Fibroblast of lung (primary cell): ENCODE data around the gene CCL18. TPM values are rescaled to one million over a fixed set of nuclear protein-coding genes. Genes with fewer than 3 reads are reported as not detected.
"Not testable (repeated sequence)": the region's sequence is repeated elsewhere in the genome, so short reads cannot be mapped to it uniquely, and the experiment has no call there.

Experiments used
- DNase-seq, 2 donors: peaks; one replicate each; pipeline versions ENCODE4 v3.0.0 to v3.0.0-alpha.2; 2010; ENCODE audit warnings: low read depth in 2 of 2
- H2AFZ ChIP-seq: 2 replicates; pipeline ENCODE4 v1.5.1; 2012; ENCODE audit warnings: low read length, control low read depth, inconsistent platforms
- H3K27ac ChIP-seq: 2 replicates; pipeline ENCODE4 v1.5.1; 2011; ENCODE audit warnings: low read length, control low read depth; ENCODE audit not compliant: insufficient read depth
- H3K27me3 ChIP-seq: 2 replicates; pipeline ENCODE4 v1.5.1; 2011; ENCODE audit warnings: mild to moderate bottlenecking, low read length; ENCODE audit not compliant: control insufficient read depth, insufficient read depth
- H3K36me3 ChIP-seq: 2 replicates; pipeline ENCODE4 v1.5.1; 2011; ENCODE audit warnings: low read length; ENCODE audit not compliant: control insufficient read depth, insufficient read depth
- H3K4me1 ChIP-seq: 2 replicates; pipeline ENCODE4 v1.5.1; 2011; ENCODE audit warnings: low read length; ENCODE audit not compliant: control insufficient read depth, insufficient read depth; ENCODE audit errors: extremely low read depth
- H3K4me2 ChIP-seq: 2 replicates; pipeline ENCODE4 v1.5.1; 2011; ENCODE audit warnings: low read length, control low read depth; ENCODE audit not compliant: insufficient read depth; ENCODE audit errors: extremely low read depth
- H3K4me3 ChIP-seq, 4 experiments: fragments of 200-600 bp in 1 of 4; sonication (generic) in 1 of 4; replicated peaks in 1 of 4; 2 replicates each; pipeline ENCODE4 v1.5.1; 2011 to 2016; ENCODE audit warnings: low read length in 4 of 4, low read depth in 3 of 4, mild to moderate bottlenecking in 3 of 4, control low read depth in 2 of 4, inconsistent platforms in 1 of 4, mixed read lengths in 1 of 4; ENCODE audit not compliant: insufficient read depth in 1 of 4; ENCODE audit errors: control extremely low read depth in 1 of 4
- H3K79me2 ChIP-seq: 2 replicates; pipeline ENCODE4 v1.5.1; 2012; ENCODE audit warnings: mild to moderate bottlenecking, low read length, inconsistent platforms; ENCODE audit not compliant: control insufficient read depth, insufficient read depth
- H3K9ac ChIP-seq: 2 replicates; pipeline ENCODE4 v1.5.1; 2011; ENCODE audit warnings: mild to moderate bottlenecking, low read length, control low read depth; ENCODE audit not compliant: insufficient read depth
- H3K9me3 ChIP-seq: 2 replicates; pipeline ENCODE4 v1.5.1; 2012; ENCODE audit warnings: low read depth, low read length; ENCODE audit not compliant: control insufficient read depth, insufficient read depth
- H4K20me1 ChIP-seq: 2 replicates; pipeline ENCODE4 v1.5.1; 2011; ENCODE audit warnings: low read length; ENCODE audit not compliant: control insufficient read depth, insufficient read depth; ENCODE audit errors: extremely low read depth
- EZH2 ChIP-seq: IDR thresholded peaks from 2 replicates; pipeline ENCODE4 v1.5.1; 2012; ENCODE audit warnings: low read length, control low read depth, mild to moderate bottlenecking; ENCODE audit errors: missing control alignments
- polyA plus RNA-seq, 2 donors: library from polyadenylated mRNA; depleted of rRNA in 1 of 2; stranded (reverse) in 1 of 2; unstranded in 1 of 2; fragments of >200 nt; gene quantifications; 2 replicates each; pipeline ENCODE4 v1.2.1, GENCODE V29; 2011 to 2012; ENCODE audit warnings: missing spikeins in 1 of 2
- total RNA-seq: library from RNA; depleted of rRNA; stranded (reverse); fragments of >200 nt; gene quantifications from 2 replicates; pipeline ENCODE4 v1.2.1, GENCODE V29; 2014
- TF ChIP-seq, protein P1 (sequence below), 2 donors: IDR thresholded peaks in 1 of 2; conservative IDR thresholded peaks in 1 of 2; 1 replicate in 1 of 2; 2 replicates in 1 of 2; pipeline ENCODE4 v1.5.1; 2011 to 2012; ENCODE audit warnings: low read length in 2 of 2, control low read depth in 1 of 2, inconsistent platforms in 1 of 2, low read depth in 1 of 2, mild to moderate bottlenecking in 1 of 2

CCL18 gene
- total and polyA plus RNA-seq, 2 donors (not counting 1 experiment from before 2014, with no cell fraction given) = not detected

DNA sequence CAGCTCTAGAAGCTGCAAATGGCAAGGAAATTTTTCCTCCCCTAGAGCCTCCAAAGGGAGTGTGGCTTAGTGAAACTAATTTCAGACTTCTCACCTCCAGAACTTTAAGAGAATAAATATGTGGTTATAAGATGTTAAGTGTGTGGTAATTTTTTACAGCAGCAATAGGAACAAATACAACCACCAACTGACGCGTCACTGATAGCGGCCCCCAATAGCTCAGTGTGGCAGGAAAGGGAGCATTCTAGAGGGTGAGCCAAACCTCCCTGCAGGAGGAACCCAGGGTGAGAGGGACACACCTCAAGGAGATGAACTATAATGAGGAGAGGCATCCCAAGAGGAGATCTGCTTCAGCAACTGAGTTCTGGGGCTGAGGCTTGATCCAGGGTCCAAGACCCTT is 43.6 kb downstream of the CCL18 start:
- H3K9ac ChIP-seq = no peak overlapping the region
- no peak overlapping the region for H3K4me2 ChIP-seq
- no peaks in the 10 kb centered on the region for H3K36me3 ChIP-seq
- H3K4me3 ChIP-seq = no peak overlapping the region
- no peaks in the 10 kb centered on the region for H3K27me3 ChIP-seq
- no peaks in the 10 kb centered on the region for H3K4me1 ChIP-seq
- H2AFZ ChIP-seq = no peak overlapping the region
- no peak for DNase-seq
- no peaks in the 10 kb centered on the region for H3K79me2 ChIP-seq
- no peaks in the 10 kb centered on the region for H4K20me1 ChIP-seq
- TF ChIP-seq, protein P1, sequence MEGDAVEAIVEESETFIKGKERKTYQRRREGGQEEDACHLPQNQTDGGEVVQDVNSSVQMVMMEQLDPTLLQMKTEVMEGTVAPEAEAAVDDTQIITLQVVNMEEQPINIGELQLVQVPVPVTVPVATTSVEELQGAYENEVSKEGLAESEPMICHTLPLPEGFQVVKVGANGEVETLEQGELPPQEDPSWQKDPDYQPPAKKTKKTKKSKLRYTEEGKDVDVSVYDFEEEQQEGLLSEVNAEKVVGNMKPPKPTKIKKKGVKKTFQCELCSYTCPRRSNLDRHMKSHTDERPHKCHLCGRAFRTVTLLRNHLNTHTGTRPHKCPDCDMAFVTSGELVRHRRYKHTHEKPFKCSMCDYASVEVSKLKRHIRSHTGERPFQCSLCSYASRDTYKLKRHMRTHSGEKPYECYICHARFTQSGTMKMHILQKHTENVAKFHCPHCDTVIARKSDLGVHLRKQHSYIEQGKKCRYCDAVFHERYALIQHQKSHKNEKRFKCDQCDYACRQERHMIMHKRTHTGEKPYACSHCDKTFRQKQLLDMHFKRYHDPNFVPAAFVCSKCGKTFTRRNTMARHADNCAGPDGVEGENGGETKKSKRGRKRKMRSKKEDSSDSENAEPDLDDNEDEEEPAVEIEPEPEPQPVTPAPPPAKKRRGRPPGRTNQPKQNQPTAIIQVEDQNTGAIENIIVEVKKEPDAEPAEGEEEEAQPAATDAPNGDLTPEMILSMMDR (conservative IDR thresholded peaks at IDR 0.05 in 1 of 2, IDR thresholded peaks at IDR 0.05 in 1 of 2; ENCODE audit: low read depth in 1 of 2, low read length in 2 of 2) = no peak
- no peak for TF ChIP-seq EZH2
- H3K27ac ChIP-seq = no peak overlapping the region
- H3K9me3 ChIP-seq = no peaks in the 10 kb centered on the region

DNA sequence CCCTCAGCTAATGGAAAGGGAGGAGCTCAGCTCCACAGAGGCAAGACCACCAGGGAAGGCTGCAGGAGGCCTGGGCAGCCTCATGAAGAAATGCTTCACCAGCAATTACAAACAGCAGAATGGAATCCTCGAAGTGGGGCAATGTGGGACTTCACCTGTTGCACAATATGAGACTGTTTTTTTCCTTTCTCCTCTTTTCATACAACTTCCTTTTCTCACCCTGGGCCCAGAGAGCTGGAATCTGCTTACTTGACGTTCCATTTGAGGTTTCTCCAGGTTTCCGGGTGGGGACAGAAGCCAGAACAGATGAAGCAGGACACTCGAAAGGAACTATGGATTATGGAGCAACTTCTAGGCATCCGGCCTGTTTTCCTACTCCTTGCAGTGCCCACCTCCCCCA is 44.2 kb downstream of the CCL18 start:
- H3K9me3 ChIP-seq, H3K4me3 ChIP-seq, H3K79me2 ChIP-seq, H3K4me1 ChIP-seq, DNase-seq, H3K4me2 ChIP-seq, H2AFZ ChIP-seq, H4K20me1 ChIP-seq, H3K27ac ChIP-seq, H3K9ac ChIP-seq, H3K36me3 ChIP-seq, H3K27me3 ChIP-seq: not testable (repeated sequence)

- TF ChIP-seq, protein P1 (conservative IDR thresholded peaks at IDR 0.05 in 1 of 2, IDR thresholded peaks at IDR 0.05 in 1 of 2; ENCODE audit: low read depth in 1 of 2, low read length in 2 of 2) = no peak
- TF ChIP-seq EZH2 = no peak
Observed at GRCh38 chr17:36111068-36111490, 47.0 kb downstream of the CCL18 start.

More at GRCh38 chr17:36111068-36111490, 47.0 kb downstream of the CCL18 start:
- H3K4me2 ChIP-seq = no peak overlapping the region
- no peak overlapping the region for H2AFZ ChIP-seq
- no peaks in the 10 kb centered on the region for H3K9me3 ChIP-seq
- H3K79me2 ChIP-seq = no peaks in the 10 kb centered on the region
- no peaks in the 10 kb centered on the region for H3K27me3 ChIP-seq
- no peaks in the 10 kb centered on the region for H4K20me1 ChIP-seq
- no peak overlapping the region for H3K27ac ChIP-seq
- no peak overlapping the region for H3K9ac ChIP-seq
- DNase-seq = no peak
- H3K4me1 ChIP-seq = no peaks in the 10 kb centered on the region
- no peaks in the 10 kb centered on the region for H3K36me3 ChIP-seq
- no peak overlapping the region for H3K4me3 ChIP-seq
